Daoy (cell line): ENCODE measurements around the gene THSD7A. TPM values are rescaled to one million over a fixed set of nuclear protein-coding genes. Genes with fewer than 3 reads are reported as not detected.
A peak's percentile ranks its signal among the peaks of the same experiment; 100 is the strongest.

Experiments
- DNase-seq: peaks from one replicate; pipeline ENCODE4 v3.0.0-alpha.2; 2015; ENCODE audit warnings: low read depth
- total RNA-seq: library from RNA; depleted of rRNA; stranded (reverse); fragments of >200 nt; shearing (Covaris generic); gene quantifications from 2 replicates; pipeline ENCODE4 v1.2.3, GENCODE V29; 2014

The THSD7A gene
- total RNA-seq, 1 experiment from 2014 or later = 0.11 TPM

DNA sequence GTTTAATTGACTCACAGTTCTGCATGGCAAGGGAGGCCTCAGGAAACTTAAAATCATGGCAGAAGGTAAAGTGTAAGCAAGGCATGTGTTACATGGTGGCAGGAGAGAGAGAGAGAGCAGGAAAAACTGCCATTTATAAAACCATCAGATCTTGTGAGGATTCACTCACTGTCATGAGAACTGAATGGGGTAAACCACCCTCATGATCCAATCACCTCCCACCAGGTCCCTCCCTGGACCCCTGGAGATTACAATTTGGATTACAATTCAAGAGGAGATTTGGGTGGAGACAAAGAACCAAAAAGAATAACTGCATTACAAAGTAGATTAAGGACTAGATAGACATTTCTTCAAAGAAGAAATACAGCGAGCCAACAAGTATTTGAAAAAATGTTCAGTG lies 324.1 kb downstream of the THSD7A start:
- no peak for DNase-seq

DNA sequence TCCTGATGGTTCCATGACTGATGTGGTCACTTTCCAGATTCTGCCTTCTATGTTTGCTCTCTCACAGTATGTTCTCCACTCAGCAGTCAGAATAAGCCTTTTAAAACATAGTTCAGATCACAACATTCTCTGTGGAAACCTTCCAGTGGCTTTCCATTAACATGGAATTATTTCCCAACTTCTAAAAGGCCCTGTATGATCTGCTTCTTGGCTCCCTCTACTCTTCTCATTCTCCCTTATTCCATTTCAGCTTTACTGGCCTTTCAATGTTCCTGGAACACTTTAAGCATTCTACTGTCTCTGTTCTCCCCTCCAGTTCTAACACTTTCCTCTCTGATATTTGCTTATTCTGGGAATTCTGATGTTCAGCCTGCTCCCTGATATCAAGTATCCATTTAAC lies 325.6 kb downstream of the THSD7A start:
- no peak for DNase-seq

DNA sequence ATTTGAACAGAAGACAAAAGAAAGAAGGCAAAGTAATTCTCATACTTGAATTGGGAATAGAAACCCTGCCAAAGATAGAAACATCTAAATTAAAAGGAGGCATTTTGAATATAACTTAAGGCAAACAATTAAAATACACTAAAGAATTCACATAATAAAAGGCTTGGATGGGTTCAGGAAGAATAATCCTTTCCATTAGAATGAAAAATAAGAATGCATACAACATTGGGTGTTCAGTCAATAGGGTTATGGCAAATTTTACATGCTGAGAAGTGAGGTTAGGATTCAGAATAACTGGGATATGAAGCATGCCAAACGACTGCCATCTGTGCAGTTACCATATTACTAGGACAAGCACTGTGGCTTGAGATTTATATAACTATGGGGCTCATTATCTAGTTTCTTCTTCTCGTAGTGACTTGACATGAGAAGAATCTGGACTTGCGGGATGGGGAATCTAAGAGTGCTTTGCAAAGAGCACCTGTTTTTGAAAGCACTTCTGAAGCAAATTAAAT lies 326.5 kb downstream of the THSD7A start:
- no peak for DNase-seq

DNA sequence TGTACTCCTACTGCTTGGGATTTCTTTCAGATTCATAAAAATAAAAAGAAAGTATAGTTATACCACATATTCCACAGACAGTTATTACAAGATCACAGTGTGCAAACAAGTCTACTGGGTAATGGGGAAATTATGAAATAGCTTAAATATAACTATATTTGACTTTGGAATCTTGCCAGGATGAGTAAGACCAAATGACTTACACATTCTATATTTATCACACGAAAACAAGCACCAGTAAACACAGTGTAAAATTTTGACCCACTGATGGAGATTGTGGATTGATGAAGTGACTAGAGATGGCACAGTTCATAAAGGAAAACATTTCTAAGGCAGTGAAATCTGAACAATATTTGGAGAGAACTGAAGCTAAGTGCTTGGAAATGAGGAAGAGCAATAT lies 339.7 kb downstream of the THSD7A start:
- DNase-seq = no peak

DNA sequence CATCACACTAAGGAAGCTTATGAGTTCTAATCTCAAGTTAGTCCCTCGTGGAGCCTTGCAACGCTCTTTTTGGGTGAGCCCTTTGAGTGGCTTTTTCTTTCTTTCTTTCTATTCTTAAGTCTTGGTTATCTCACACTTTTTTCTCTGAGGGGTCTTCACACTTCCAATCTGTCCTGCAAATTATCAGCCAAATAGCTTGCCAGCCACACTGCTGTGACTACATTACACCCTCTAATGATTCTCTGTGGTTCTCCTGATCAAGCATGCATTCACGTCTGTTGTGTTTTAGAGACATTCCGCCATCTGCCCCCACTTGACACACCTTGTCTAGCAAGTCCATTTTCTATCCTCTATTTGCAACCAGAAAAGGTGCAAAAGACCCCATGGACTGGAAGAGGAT lies 340.2 kb downstream of the THSD7A start:
- DNase-seq = no peak

DNA sequence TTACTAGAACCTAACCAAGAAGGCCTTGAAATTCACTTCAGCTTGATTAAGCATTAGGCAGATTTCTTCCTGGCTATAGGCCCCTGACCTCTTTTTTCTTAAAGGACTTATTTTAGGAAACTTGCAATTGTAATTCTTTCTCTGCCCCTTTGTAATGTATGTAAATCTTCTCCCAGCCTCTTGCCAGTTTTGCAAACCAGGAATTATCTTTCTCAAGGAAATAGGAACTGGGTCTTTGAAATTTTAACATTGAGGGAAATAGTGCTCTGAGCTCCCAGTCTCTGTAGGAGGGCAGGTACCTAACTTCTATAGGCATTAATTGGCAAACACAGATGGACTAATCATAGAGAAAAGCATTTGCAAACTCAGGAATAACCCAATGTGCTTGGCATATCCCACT lies 342.7 kb downstream of the THSD7A start:
- DNase-seq = no peak

DNA sequence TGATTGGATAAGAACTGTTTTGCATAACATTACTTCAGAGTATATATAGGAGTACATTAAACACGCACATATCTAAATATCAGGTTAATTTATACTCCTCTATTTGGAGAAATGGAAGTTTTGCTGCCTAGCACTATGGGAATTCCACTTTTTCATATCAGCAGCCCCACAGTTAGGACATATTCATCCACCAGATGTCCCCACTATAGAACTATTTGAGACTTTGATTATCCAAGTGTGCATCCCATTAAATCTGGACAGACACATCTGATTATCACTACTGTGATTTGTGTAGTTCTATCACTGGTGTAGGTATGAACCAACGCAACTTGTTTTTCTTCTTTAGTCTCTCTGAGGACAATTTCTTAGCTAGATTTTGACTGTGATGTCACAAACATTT lies 345.7 kb downstream of the THSD7A start:
- DNase-seq = no peak

DNA sequence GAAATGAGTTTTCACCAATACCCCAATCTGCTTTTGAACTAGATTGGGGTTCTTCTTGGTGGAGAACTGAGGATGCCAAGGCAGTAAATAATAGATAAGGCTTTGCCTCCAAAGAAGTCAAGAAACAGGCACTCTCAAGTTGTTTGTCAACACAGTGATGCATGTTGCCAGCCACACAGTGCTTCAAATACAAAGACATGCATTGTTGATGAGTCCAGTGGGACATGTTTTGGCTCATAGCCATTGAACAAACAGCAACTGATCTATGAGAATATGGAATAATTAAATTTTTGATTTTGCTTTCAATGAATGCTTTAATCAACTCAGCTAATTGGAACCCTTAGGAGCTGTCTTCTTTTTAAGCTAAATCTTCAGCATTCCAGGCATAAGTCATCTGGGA lies 346.4 kb downstream of the THSD7A start:
- no peak for DNase-seq

DNA sequence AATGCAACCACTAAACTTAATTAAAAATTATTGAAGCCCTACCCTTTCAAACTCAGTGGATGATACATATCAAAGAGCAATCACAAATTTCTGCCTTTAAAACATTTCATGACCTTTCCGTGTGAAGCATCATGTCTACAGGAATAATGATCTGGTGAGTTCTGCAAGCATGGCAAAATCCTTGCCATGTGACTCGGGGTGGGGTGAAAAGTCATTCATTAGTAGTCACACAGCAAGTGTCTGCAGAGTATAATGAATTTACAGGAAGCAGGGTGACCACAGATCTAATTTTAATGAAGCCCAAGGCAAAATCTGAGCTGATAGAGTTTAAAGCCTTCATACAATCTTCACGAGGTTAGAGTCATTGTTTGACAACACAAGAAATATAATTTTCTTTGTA lies 351.9 kb downstream of the THSD7A start:
- no peak for DNase-seq

DNA sequence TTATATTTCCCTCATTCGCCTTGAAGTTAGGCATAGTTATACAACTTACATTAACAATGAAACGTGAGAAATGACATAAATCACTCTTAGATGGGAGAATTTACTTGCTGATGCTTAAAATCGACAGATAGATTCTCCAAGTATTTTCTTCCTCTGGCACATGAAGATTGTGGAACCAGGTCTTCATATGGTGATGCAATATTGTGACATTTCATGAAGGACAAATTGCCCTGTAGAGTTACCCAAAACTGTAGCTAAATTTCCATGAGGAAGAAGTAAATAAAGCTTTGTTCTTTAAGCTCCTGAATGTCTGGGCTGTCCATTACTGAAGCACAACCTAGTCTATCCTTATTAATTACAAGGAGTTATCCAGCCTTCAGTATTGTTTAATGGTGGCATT lies 353.1 kb downstream of the THSD7A start:
- DNase-seq = no peak

DNA sequence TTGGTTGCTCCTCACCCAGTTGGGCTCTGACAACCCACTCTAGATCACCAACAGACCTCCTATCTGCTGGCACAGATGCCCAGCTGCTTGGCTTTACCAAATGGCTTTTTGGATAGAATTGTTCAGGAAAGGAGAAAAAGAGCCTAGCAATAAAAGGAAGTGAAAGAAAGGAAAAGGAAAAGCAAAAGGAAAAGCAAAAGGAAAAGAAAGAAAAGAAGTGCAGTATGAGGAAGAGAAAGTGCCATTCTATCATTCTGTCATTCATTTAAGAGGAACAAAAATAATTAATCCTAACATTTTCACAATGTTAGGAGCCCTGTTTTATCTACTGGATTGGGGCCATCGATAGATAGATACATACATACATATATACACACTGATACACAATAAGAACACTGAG lies 353.6 kb downstream of the THSD7A start:
- DNase-seq = no peak

DNA sequence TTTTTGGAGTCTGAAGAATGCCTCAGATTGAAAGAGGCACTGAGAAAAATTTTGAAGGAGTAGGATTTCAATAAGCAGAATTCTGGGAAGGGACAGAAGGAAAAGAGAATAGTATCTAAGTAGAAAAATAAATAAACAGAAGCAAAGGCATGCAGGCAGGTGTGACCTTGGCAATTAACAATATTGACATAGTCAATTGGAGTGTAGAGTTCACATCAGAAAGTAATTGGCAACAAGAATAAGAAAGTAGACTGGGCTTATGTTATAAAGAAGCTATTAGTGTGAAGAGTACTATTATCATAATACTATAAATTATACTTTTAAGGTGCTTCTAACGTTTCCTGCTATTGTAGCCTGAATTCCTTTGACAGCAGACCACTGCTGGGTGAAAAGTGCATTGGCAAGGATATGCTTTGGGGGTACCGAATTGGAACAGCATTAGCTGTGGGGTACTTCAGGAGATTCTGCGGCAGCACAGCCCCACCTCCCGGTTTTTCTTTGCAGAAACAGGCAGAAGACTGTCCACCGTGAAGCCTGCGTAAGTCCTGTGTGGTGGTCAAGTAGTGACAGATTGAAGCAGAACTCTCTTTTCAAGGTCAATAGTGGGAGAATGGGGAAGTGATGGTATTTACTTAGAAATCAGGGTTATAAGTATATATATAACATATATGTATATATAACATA lies 357.0 kb downstream of the THSD7A start:
- no peak for DNase-seq

DNA sequence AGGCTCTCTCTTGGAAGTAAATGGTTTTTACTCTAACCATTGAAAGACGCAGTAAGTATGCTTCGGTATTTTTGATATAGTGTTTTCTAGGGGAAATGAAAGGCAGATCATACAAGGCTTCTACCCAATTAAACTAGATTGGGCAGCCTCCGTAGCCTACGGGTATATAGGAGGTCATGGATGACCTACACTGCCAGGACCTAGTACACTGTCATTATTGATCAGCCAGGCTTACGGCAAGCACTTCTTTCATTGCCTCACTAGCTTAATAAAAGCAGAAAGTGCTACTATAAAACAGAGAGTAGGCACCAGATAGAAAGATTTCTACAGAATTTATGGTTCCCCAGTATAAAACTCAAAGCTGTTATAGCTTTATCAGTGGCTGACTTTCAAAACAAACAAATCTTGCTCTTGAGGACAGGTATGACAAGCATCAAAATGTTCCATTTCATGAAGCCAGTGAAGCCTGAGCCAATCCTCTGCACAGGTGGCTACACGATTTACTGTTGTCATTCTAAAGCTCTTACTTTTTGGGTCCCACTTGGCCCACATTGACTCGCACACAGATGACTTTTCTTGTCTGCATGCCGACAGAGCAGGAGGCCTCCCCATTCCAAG lies 358.1 kb downstream of the THSD7A start:
- DNase-seq = no peak

DNA sequence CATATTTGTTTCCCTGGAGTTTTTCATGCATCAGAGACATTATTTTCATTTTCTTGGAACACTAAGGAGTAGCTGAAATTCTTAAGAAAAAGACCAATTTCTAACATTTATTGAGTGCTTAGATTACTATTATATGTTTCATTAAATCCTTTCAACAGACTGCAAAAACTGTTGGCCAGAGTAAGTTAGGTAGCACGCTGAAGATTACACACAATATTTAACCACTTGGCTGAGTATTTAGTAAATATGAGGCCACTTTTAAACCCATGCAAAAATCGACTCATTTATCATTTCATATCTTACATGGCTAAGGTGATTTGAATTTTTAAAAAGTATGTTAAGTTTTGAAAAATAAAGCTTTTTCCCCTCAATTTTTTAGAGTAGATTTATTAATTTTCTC lies 358.8 kb downstream of the THSD7A start:
- no peak for DNase-seq

DNA sequence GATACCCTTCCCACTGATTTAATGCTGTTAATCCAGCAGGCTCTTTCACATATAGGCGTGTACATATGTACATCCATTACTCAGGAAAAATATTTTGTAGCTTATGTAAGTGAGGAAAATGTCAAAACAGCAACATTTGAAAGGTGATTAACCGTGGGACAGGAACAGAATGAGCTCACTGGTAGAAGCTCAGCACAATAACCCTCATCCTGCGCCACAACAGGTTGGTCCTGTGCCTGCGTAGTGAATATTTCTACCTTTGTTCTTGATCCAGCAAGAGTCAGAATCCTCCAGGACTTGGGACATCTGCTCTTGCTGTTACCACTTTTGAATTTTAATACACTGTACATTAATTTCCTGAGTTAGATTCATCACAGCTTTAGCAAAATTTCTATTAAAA lies 359.4 kb downstream of the THSD7A start:
- DNase-seq = no peak

DNA sequence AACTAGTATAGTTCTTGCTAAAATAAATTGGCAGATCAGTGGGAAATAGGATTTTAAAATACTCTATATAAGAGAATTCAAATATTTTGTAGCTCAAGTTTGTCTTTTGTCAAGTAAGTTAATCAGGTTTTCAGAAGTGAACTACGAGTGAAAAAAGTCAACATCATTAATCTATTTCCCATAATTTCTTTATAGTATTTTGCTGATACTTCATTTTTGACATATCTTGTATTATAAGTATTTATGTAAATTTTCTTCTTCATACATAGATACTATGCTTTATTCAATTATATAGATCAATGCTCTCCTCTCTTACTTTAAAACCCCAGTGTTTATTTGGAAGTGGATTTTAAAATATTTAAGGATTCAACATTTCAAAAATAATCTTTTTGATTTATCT lies 360.7 kb downstream of the THSD7A start:
- DNase-seq = no peak

DNA sequence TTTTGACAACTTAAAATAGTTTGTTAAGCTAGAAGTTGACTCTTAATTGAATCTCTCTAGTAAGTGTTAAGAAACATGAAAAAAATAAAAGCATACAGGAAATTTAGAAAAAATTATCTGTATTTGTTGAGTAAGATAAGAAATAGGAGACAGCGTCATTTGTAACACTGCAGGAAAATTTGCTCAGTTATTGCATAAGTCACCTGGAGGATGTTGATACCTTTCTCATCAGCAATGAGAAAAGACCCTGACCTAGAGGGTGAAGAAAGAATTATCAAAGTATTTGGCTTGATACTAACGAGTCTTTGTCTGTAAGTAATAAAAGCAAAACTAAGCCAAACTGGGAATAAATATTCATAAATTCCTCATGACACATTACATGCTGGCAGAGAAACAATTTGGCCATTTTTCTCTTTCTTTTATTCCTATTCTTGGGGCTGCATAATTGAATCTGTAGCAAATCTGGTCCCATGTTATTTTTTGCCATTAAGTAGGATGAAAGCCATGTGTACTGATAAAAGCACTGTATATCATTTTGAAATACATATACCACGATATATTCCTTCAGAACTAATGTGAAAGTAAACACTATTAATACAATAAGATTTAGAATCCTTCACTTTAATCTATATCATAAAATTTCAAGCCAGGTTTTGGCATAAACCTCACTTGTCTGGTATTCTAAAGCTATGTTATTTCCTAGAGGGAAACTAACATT lies 362.8 kb downstream of the THSD7A start:
- DNase-seq = no peak

DNA sequence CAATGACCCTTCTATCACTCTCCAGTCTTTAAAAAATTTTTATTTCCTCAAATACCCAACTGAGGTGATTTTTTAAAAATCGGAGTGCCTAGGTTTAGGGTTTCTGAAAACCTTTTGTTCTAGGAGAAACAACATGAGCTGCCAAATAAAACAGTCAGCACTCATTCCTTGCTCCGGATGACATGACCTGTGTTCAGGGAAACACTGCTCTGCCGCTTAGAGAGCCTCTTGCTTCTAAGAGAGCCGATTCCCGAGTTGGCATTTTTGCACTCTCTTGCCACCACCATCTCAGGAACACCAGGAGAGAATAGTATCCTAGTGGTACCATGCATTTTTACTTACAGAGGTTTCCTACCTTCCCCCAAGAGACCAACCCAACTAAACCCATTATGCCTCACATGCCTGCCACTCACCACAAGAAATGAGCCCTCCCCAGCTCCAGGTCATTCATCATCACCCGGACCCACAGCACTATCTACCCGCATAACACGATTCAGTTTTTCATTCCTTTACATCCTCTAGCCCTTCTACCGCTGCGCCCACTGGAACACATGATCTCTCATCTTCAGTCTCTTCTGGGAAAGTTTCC lies 365.4 kb downstream of the THSD7A start:
- no peak for DNase-seq

DNA sequence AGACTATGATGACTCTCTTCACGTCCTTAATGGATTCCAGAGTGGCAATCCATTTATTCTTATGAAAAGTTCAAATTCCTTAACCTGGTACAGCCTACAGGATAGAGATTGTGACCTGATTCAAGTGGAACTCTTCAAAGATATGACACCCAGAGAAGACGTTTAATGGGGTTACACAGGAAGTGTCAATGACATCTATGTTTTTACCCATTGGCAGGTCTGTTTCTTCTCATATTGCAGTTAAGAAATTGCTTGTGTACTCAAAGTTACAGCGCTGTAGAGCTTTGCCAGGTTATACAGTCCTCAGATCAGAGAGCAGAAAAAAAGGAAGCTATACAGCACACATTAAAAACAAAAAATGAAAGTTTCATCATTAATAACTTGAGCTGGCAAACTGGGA lies 367.4 kb downstream of the THSD7A start:
- DNase-seq = no peak

DNA sequence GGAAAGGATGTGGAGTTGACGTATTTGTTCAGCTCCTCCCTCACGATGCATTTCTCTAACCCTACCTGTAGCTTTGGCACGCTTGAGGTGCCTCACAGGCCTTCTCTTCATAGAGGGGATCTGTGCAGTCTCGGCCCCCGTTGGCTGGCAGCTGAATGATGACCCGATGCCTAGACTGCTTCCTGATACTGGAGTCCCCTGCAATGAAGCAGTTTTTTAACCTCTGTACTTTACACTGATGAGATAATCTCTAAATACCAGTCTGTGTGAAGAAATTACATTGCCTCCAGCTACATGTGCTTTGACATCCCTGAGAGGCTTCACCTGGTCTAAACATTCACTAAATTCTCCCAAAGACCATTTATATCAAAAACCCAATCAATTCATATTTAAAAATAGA lies 370.1 kb downstream of the THSD7A start:
- no peak for DNase-seq

DNA sequence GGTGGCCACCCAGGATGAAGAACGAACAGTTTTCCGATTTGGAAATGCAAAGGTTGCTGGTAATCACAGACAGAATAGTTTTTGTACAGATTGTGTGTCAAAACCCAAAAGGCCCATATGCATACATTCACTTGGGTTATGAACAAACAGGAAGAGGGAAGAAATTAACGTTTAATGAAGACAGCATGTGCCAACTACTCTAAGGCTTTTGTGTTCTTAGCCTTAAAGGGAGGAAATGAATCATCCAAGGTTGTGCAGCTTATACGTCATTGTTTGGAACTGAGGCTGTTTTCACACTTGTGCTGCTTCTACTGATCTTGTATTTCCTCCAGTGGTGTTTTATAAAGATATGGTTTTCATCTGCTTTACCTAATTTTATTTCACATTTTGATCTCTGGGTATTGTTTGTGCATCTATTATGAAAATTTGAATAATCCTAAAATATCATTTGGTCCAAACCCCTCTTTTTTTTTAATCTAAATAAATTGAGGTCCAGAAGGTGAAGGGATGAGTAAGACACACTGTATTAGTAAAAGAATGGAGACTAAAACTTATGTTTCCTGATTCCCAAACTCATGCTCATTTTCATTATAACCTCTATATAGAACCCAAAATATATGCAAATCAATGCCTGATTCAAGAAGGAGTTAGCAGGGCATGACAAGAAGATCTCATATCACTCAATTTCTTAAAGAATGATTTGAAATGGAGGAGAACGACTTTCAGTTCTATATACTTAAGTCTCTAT lies 373.1 kb downstream of the THSD7A start:
- peak; percentile 69 for DNase-seq

DNA sequence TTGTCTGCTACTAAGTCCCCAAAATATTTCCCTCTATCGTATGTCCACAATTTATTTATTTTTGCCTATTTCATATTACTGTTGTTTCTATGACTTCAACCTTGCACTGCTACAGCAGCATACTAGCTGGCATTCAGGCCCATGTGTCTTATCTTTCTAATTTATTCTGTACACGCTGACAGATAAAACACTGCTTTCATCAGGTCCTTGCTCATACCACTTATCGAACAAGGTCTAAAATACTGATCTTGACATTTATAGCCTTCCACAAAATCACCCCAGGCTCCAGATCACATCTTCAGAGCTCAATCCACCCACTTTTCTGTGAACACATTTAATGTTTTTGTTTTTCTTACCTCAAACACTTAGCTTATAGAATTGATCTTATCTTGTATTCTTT lies 374.6 kb downstream of the THSD7A start:
- no peak for DNase-seq
